GM19324 (cell line): ENCODE results near the gene MX2.

ENCODE experiments used
- ATAC-seq: cut with Tn5 transposase; IDR thresholded peaks from one replicate; pipeline ENCODE4 v1.9.1; 2021; ENCODE audit warnings: mild to moderate bottlenecking, moderate library complexity; ENCODE audit not compliant: unreplicated experiment, low FRiP score

MX2 gene

GRCh38 chr21:41431788-41432548 is 70.1 kb downstream of the MX2 start:
- ATAC-seq, result peak; percentile 52

DNA sequence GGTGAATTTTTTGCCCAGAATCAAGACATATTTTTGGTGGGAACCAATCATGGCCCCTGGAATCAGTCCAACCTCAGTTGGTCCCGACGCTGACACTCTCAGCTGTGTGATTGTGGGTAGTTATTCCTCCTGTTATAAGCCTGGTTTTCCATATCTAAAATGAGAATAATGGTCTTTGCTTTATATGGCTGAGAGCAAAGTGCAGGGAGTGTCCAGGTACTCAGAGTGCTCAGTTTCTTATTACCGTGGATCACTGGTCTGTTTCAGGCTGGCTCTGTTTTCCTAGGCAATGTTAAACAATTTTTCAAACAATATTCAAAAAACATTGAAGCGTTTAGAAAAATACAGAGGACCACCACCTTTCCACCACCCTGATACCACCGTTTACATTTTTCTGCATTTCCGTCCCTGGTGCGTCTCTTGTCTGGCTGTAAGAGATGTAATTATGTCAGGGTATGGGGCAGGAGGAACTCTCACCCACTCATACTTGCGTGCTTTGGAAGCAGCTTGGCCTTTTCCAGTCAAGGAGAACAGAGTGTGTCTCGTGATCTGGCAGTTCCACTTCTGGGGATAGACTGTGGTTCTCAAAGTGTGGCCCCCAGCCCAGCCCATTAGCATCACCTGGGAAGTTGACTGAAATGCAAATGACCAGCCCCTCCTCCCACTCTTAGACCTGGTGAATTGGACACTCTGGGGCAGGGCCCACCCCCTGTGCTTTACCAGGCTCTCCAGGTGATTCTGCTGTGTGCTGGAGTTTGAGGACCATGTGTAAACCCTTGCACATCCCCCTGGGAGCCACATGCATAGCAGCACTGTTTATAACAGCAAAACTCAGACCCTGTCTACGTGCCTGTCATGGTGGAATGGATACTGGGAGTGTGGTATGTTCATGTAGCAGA is 71.0 kb downstream of the MX2 start:
- ATAC-seq, result no peak

DNA sequence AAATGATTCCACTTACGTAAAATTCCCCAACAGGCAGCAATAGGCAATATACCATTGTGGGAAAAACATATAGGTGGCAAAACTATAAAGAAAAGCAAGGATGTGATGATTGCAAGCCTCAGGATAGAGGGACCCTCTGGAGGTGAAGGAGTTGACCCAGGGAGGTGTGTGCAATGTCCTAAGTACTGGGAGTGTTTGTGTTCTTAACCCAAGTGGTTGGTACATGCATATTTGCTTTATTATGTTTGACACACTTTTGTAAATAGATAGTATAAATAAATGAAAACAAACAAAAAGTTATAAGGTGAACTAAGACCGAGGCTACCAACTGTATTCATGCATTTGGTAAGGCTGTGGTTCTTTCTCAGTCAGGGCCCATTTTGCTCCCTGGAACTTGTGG is 71.7 kb downstream of the MX2 start:
- no peak for ATAC-seq

DNA sequence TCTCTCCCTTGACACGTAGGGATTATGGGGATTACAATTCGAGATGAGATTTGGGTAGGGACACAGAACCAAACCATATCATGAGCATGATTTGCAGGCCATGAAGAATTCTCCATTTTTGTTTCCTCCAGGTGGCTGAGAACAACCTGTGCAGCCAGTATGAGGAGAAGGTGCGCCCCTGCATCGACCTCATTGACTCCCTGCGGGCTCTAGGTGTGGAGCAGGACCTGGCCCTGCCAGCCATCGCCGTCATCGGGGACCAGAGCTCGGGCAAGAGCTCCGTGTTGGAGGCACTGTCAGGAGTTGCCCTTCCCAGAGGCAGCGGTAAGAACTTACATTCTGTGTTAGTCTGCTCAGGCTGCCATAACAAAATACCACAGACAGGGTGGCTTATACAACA is 73.9 kb downstream of the MX2 start:
- no peak for ATAC-seq

DNA sequence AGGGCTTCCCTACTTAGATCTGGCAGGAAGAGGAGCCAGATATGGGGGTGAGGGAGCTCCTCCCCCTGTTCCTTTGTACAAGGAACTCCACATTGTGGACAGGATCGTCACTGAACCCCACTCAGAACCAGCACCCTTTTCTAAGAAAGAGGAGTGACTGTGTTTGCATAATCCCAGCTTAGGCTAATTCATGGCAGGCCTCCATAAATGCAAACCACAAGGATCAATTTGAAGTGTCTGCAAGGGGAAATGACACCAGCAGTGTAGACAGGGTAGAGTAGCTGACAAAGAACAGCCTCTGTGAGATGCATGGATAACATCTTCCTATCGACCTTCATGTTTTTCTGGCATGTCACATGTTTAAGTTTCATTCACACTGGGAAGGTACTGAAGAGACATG is 75.9 kb downstream of the MX2 start:
- ATAC-seq, result no peak

DNA sequence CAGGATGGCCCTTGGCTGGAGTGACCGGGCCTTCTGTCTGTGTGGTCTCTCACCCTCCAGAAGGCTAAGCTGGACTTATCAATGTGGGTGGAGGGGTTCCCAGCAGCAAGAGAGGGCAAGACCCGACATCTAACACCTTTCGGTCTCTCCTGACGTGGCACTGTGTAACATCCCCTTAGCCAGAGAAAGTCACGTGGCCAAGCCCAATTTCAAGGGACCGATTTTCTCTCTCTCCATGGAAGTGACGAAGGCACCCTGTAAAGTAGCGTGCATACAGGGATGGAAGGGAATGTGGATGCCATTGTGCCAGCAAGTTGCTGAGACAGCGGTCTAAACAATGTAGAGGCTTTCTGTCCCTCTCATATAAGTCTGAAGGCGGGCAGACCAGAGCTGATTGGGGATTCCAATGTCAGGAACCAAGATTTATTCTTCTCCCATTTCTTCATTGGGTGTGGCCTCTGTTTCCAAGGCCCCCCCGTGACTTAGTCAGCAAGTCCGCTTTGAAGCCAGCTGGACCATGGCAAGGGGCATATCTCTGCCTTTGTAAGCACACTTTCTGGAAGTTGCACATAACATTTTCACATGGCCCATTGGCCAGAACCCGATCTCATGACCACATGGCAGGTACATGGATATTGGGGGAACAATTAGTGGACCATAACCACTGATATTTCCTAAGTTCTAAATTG is 76.7 kb downstream of the MX2 start:
- ATAC-seq, result no peak

DNA sequence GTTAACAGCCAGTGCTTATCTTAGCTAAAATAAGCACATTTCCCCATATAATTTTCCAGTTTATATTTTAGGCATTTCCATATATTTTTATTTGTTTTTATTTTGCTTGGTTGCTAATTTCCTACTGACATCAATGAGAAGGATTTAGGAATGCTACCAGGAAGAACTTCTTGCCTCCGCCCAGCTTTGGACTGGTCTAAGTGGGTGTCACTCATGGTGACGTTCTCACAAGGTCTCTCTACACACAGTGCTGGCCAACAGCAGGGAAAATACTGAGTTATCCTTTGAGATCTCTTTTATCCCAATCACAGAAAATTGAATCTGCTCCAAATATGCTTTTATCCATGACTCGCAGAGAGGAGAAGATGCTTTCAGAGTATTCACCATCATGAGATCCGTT is 77.4 kb downstream of the MX2 start:
- ATAC-seq, result no peak

GRCh38 chr21:41441546-41441945 is 79.7 kb downstream of the MX2 start:
- no peak for ATAC-seq

DNA sequence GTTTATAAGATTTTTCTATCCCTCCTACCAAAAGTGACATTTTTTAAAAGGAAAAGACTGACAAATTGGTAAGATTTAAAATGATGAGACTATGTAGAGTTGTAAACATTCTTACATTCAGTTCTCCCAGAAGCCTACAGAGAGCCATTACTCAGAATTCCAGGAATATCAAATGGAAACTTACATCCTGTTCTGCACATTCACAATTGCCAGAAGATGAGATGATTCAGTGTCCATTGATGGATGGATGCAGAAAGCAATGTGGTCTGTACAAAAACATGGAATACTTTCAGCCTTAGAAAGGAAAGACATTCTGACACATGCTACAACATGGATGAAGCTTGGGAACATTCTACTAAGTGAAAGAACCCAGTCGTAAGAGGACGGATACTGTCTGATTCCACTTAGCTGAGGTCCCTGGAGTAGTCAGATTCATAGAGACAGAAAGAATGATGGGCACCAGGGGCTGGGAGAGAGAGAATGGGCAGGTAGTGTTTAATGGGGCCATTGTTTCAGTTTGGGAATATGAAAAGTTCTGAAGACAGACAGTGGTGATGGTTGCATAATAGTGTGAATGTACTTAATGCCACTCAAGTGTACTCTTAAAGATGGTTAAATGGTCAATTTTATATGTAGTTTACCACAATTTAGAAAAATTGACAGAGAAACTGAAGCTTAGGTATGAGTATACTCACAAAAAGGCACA is 80.8 kb downstream of the MX2 start:
- ATAC-seq, result no peak

- no peak for ATAC-seq
Observed at GRCh38 chr21:41443562-41443961, 81.7 kb downstream of the MX2 start.

GRCh38 chr21:41444703-41445464 is 83.1 kb downstream of the MX2 start:
- ATAC-seq, result no peak

DNA sequence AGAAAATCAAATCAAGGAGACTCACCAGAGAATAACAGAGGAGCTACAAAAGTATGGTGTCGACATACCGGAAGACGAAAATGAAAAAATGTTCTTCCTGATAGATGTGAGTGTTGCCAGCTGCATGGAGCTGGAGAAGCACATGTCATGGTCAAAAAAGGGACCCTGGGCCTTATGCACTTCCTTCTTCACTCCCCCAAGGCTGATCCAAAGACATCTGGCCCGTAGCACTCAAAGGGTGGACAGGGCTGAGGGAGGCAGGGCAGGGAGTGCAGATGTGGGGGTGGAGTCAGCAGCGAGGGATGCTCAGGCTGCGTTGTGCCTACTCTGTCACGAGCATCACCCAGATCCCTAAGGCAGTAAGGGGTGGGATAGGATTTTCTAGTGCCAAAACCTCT is 83.6 kb downstream of the MX2 start:
- ATAC-seq, result no peak

GRCh38 chr21:41446586-41446985 is 84.8 kb downstream of the MX2 start:
- ATAC-seq, result no peak

DNA sequence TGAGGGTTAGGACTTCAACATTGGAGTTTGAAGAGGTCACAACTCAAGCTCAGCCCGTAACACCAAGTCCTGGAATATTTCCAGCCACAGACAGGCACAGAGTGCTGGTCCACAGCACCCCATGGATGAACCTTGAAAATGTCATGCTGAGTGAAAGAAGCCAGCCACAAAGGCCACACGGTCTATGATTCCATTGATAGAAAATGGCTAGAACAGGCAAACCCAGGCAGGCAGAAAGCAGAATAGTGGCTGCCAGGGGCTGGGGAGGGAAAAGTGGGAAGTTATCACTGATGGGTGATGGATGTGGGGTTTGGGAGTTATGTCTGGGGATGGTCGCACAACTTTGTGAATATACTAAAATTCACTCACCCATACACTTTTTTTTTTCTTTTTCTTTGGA is 85.5 kb downstream of the MX2 start:
- no peak for ATAC-seq

DNA sequence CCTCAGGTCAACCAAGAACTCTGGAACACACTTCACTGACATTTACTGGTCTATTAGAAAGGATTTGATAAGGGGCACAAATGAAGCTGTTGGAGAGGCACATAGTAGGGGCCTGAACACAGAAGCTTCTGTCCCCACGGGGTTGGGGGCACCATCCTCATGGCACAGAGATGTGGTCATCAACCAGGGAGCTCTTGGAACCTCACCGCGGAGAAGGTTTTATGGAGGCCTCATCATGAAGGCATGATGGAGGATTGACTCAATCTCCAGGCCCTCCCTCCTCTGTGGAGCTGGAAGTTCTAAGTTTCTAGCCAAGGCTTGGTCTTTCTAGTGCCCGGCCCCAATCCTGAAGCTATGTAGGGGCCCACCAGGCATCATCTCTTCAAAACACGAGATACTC is 87.8 kb downstream of the MX2 start:
- ATAC-seq, result no peak

DNA sequence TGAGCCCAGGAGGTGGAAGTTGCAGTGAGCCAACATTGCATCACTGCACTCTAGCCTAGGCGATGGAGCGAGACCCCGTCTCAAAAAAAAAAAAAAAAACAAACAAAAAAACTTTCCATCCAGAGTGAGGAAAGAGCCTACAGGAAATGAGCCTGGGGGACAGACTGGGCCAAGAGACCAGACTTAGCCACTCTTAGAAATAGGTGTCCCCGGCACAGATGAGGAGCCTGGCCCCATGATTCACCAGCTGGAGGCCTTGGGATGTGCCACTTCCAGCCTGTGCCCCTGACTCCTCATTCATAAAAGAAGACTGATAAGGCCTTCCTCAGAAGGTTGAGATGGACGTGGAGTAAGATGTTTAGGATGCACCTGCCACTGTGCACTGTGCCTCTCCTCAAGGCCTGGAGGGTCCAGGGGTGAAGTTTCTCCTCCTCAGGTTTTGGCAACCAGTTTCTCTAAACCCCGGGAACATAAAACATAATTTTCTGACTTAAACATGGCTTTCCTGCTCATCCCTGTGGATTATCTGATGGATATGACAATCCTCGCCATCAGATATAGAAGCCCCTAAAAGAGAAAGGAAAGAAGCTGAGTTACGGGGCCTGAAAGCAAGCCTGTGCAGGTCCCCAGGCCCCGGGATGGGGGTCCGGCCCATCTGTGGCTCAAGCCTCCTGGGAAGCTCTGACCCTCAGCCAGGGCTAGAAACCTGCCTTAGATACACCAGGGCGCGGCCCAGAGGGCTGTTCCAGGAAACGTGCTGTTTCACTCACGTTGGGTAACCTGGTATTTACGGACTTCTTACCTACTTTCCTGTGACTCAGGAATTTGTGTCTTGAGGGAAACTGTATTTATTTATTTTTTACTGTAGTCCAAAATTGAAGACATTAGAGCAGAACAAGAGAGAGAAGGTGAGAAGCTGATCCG is 90.2 kb downstream of the MX2 start:
- no peak for ATAC-seq

DNA sequence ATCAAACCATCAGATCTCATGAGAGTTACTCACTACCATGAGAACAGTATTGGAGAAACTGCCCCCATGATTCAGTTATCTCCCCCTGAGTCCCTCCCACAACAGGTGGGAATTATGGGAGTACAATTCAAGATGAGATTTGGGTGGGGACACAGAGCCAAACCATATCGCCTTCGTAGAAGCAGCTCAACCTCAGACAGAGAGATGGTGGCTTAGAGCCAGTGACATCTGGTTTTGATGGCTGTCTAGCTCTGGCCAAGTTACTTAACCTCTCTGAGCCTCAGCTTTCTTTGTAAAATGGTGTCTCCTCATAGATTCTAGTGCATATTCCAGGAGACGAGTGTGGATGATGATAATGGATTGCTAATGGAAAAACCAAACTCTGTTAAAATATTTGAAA is 91.4 kb downstream of the MX2 start:
- no peak for ATAC-seq

DNA sequence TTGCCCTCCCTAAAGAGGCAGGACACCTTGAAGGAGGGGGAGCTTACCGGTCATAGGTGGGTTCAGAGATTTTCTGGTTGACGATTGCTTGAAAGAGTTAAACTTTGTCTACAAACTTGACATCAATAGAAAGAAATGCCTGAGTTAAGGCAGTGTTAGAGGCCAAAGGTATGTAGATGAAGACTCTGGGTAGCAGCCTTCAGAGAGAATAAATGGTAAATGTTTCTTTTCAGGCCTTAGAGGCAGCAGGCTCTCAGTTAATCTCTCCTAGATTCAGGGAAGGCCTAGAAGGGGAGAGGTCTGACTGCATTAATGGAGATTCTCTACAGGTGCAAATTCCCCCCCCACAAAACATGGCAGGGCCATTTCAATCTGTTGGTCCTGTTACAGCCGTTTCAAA is 91.9 kb downstream of the MX2 start:
- no peak for ATAC-seq

- ATAC-seq, result no peak
Observed at GRCh38 chr21:41458121-41458520, 96.3 kb downstream of the MX2 start.
